GM20000 (cell line): ENCODE results near the gene F11.

Experiments used
- DNase-seq: peaks from one replicate; pipeline ENCODE4 v3.0.0; 2012; ENCODE audit warnings: low spot score
- CTCF ChIP-seq: IDR thresholded peaks from 2 replicates; pipeline ENCODE4 v1.5.1; 2012; ENCODE audit warnings: mild to moderate bottlenecking, control low read depth; ENCODE audit errors: extremely low read depth, missing control alignments

The F11 gene

GRCh38 chr4:186335793-186336192 lies 69.8 kb downstream of the F11 start:
- DNase-seq = no peak
- TF ChIP-seq CTCF = no peak
